Ovary (tissue), 10 donors: Measurements from ENCODE around the gene SSRP1. TPM values are rescaled to one million over a fixed set of nuclear protein-coding genes. Genes with fewer than 3 reads are reported as not detected.

Experiments used
- DNase-seq, 5 donors: peaks; one replicate each; pipeline ENCODE4 v3.0.0-alpha.2; 2019 to 2020
- H3K27ac ChIP-seq, 2 donors: fragments of 200-600 bp; one replicate each; pipeline versions ENCODE4 v1.5.1 to v1.8.0; 2019 to 2022
- H3K27me3 ChIP-seq: fragments of 200-600 bp; one replicate; pipeline ENCODE4 v1.8.0; 2022
- H3K36me3 ChIP-seq: fragments of 200-600 bp; sonication (generic); one replicate; pipeline ENCODE4 v1.5.1; 2019
- H3K4me1 ChIP-seq: one replicate; pipeline ENCODE4 v1.8.1; 2013; ENCODE audit warnings: mild to moderate bottlenecking, moderate library complexity; ENCODE audit not compliant: insufficient read depth
- H3K4me3 ChIP-seq: fragments of 200-600 bp; sonication (generic); one replicate; pipeline ENCODE4 v1.5.1; 2017
- H3K9me3 ChIP-seq, 2 donors: fragments of 200-600 bp in 1 of 2; sonication (generic) in 1 of 2; one replicate each; pipeline versions ENCODE4 v1.5.1 to v1.8.1; 2013 to 2019; ENCODE audit warnings: mild to moderate bottlenecking in 1 of 2, moderate library complexity in 1 of 2
- CTCF ChIP-seq, 3 donors: fragments of 450-650 bp in 2 of 3; fragments of 200-600 bp in 1 of 3; IDR thresholded peaks; one replicate each; pipeline versions ENCODE4 v1.5.1 to v1.8.0; 2016 to 2022; ENCODE audit warnings: antibody characterized with exemption in 3 of 3, mild to moderate bottlenecking in 1 of 3
- EP300 ChIP-seq: sonication (generic); formaldehyde crosslinking; IDR thresholded peaks from one replicate; pipeline ENCODE4 v1.6.1; 2017; ENCODE audit warnings: antibody characterized with exemption
- POLR2A ChIP-seq: fragments of 450-650 bp; IDR thresholded peaks from one replicate; pipeline ENCODE4 v1.6.1; 2017; ENCODE audit warnings: antibody characterized with exemption, mild to moderate bottlenecking, moderate library complexity
- WGBS, 3 donors: extraction: QIAGEN DNeasy Blood & Tissue Kit in 1 of 3; methylation state at CpG; one replicate each; pipeline versions ENCODE4 v1.1.5 to v1.1.7; 2013 to 2017; 5-methylcytosine and 5-hydroxymethylcytosine counted together
- intact Hi-C, 4 donors: fragments of 100-400 bp; cut with DNase I; formaldehyde crosslinking; loops; one replicate each; pipeline versions ENCODE4 v1.11.0 to v1.15.1; 2022 to 2023
- long read RNA-seq, 3 donors: library from polyadenylated mRNA in 2 of 3; unstranded in 2 of 3; transcript quantifications; one replicate each; pipeline ENCODE4 v2.0.0 and lab custom pipeline, GENCODE V29; 2021 to 2026
- polyA plus RNA-seq, 2 donors: library from polyadenylated mRNA; stranded (reverse); fragments of 200-250 nt in 1 of 2; fragments of 350-450 nt in 1 of 2; fragmentation: Illumina TruSeq in 1 of 2; extraction: RNeasy Lipid Tissue Mini Kit (QIAGEN cat#74804) in 1 of 2; gene quantifications; one replicate each; pipeline ENCODE4 v1.2.3, GENCODE V29; 2013 to 2014
- total RNA-seq, 7 donors: library from RNA; depleted of rRNA in 2 of 7; stranded (reverse); fragments of >200 nt in 2 of 7; fragmentation: NEBNext Ultra II Directional in 3 of 7; extraction: Animal tissue kit (Norgen Biotek cat#: 25700) in 3 of 7; gene quantifications; one replicate each; pipeline versions ENCODE4 v1.1.0 to v1.2.4, GENCODE V29; 2016 to 2023
- donor health status: DM: no; HTN: no; CAD: no; lungs with moderate emphysema.
- donor health status: DM: no; HTN: no; CAD: no.
- donor health status: Bipolar disorder and iron deficiency.
- donor health status: DM: yes; HTN: yes; CAD: no.
- donor health status: DM: no; HTN: no; CAD: no.
- donor health status: DM: yes; HTN: yes; CAD: no.

The SSRP1 gene, protein sequence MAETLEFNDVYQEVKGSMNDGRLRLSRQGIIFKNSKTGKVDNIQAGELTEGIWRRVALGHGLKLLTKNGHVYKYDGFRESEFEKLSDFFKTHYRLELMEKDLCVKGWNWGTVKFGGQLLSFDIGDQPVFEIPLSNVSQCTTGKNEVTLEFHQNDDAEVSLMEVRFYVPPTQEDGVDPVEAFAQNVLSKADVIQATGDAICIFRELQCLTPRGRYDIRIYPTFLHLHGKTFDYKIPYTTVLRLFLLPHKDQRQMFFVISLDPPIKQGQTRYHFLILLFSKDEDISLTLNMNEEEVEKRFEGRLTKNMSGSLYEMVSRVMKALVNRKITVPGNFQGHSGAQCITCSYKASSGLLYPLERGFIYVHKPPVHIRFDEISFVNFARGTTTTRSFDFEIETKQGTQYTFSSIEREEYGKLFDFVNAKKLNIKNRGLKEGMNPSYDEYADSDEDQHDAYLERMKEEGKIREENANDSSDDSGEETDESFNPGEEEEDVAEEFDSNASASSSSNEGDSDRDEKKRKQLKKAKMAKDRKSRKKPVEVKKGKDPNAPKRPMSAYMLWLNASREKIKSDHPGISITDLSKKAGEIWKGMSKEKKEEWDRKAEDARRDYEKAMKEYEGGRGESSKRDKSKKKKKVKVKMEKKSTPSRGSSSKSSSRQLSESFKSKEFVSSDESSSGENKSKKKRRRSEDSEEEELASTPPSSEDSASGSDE
- total RNA-seq (100 to 1,000 TPM in 1 of 7 donors, 10 to 100 TPM in 6; 43.3 to 105 (median 87.7) TPM), polyA plus RNA-seq (100 to 1,000 TPM in 1 of 2 donors, 10 to 100 TPM in 1; 78.6 to 134 TPM)
- long read RNA-seq, donor 1, transcript SSRP1-201 (17 exons, 2,819 nt), result major isoform, 52 of 238 reads
- long read RNA-seq, donor 1, partial matches to known transcripts, result 178 of 238 reads
- long read RNA-seq, donor 1, other reads (novel, unspliced or antisense), result 8 of 238 reads
- long read RNA-seq, donor 2, transcript SSRP1-201 (17 exons, 2,819 nt), result major isoform, 18 of 158 reads
- long read RNA-seq, donor 2, partial matches to known transcripts, result 140 of 158 reads
- long read RNA-seq, donor 2, other reads (novel, unspliced or antisense), result 0 of 158 reads
- long read RNA-seq, donor 3, transcript SSRP1-201 (17 exons, 2,819 nt), result major isoform, 109 of 162 reads
- long read RNA-seq, donor 3, partial matches to known transcripts, result 39 of 162 reads
- long read RNA-seq, donor 3, other reads (novel, unspliced or antisense), result 14 of 162 reads

DNA sequence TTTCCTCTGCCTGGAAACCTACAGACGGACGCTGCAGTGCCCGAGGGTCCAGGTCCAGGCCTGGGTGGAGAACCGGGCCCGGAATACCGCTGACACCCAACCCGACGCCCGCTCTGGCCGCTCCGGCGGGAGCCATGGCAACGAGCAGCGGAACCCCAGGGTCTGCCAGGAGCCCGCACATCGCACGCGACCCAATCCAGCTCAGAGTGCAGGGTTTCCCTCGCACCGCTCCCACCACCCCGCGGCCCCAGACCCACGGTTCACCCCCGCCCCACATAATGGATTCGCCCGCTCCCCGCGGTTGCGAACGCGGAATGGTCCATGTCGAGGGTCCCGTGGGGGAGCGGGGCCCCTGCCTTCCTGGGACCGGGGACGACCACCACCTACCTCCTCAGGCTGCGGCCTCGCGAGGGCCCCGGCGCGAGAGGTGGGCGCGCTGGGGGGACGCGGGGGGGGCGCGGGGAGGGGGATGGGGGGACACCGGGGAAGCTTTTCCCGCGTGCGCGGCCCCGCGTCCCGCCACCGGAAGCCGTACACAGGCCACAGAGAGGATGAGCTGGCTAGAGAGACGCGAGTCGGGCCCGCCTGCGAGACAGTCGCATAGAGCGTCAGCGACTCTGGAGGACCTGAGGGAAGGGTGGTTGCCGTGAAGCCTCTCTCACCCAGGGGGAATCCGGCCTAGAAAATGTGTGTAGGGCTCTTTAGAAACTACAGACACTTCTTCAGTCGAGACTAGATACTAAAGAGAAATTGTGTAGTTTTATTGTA lies at the start of gene SSRP1:
TSS of gene SSRP1 (minus strand) at position 550 of the 768 bp plus-strand sequence. CDS start 771 bp downstream, outside the sequence.
- H3K4me3 ChIP-seq, result peak within 1 kb of the TSS; percentile 83
- no peaks in the 10 kb centered on the region for H3K9me3 ChIP-seq
- no peaks in the 10 kb centered on the region for H3K36me3 ChIP-seq
- no peaks in the 10 kb centered on the region for H3K27me3 ChIP-seq
- WGBS, 3 donors, result 0% methylated on average over 34 to 69 of the region's 69 CpGs
- peak within 1 kb of the TSS; percentile 82 to 84 for H3K27ac ChIP-seq
- intact Hi-C loops, result loop anchor here in 2 of 4 donors (5.0 to 10.0 kb wide), 2 partner anchors 87 to 89 kb away; partner anchors contain the start of gene SLC43A3 (in 1 of the 2)
- peaks cover 6% of the 10 kb centered on the region for H3K4me1 ChIP-seq
- peak; percentile 51 for TF ChIP-seq POLR2A
- no peak for TF ChIP-seq CTCF (IDR thresholded peaks at IDR 0.05)
- no peak for TF ChIP-seq EP300
- DNase-seq, result peak; percentile 85 to 91 (median 87)

- Histone ChIP-seq H3K4me3 (no peak within 1 kb of the TSS), H3K27me3 (no peaks in the 10 kb centered on the region), H3K4me1 (no peaks in the 10 kb centered on the region), H3K27ac (no peak within 1 kb of the TSS), H3K36me3 (no peaks in the 10 kb centered on the region), H3K9me3 (no peaks in the 10 kb centered on the region)
- no peak for DNase-seq
- 65 to 70% (median 68%) methylated on average over 2 of the region's 2 CpGs for WGBS, 3 donors
- TF ChIP-seq POLR2A (no peak), CTCF (IDR thresholded peaks at IDR 0.05) (no peak), EP300 (no peak)
- intact Hi-C loops, result no loop called here
Observed at GRCh38 chr11:57380975-57381374, 45.3 kb upstream of the SSRP1 start, which contains the start of gene PRG3. PRG3 (minus strand) TSS chr11:57381150; CDS start chr11:57380708, 442 bp downstream.

DNA sequence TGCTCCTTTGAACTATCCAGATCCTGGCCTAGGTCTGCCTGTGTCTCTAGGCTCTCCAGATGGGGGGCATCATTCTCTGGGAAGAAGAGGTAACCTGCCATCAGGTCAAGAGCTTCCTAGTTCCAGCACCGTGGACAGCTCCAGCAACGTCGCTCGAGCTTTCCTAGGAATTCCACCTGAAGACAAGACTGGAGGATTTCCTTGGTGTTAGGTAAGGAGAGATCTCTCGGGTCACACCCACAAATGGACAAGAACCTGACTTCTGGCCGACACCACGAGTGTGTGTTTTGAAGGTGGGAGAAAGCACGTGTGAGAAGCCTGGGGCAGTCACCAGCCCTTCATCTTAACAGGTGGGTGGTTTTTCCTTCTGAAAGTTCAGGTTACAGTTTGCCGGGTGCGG lies 44.0 kb upstream of the SSRP1 start:
- Histone ChIP-seq H3K4me3 (no peak overlapping the region), H3K27me3 (no peaks in the 10 kb centered on the region), H3K27ac (no peak overlapping the region), H3K9me3 (no peaks in the 10 kb centered on the region), H3K36me3 (no peaks in the 10 kb centered on the region), H3K4me1 (no peaks in the 10 kb centered on the region)
- no peak for DNase-seq
- 22 to 32% (median 26%) methylated on average over 9 to 10 of the region's 10 CpGs for WGBS, 3 donors
- TF ChIP-seq POLR2A (no peak), EP300 (no peak), CTCF (IDR thresholded peaks at IDR 0.05) (no peak)
- intact Hi-C loops, result no loop called here
